Retinal pigment epithelial cell (primary cell): ENCODE results near the gene EGLN3.
"Not testable (repeated sequence)": the region's sequence is repeated elsewhere in the genome, so short reads cannot be mapped to it uniquely, and the experiment has no call there.

Experiments
- DNase-seq: peaks from one replicate; pipeline ENCODE4 v3.0.0-alpha.2; 2010; ENCODE audit warnings: low read depth
- H3K4me3 ChIP-seq: 2 replicates; pipeline ENCODE4 v1.5.1; 2011; ENCODE audit warnings: mild to moderate bottlenecking, low read length, control low read depth, moderate library complexity
- TF ChIP-seq, protein P1 (sequence below): conservative IDR thresholded peaks from 2 replicates; pipeline ENCODE4 v1.5.1; 2011; ENCODE audit warnings: low read depth, low read length, control low read depth, inconsistent platforms

EGLN3 gene

DNA sequence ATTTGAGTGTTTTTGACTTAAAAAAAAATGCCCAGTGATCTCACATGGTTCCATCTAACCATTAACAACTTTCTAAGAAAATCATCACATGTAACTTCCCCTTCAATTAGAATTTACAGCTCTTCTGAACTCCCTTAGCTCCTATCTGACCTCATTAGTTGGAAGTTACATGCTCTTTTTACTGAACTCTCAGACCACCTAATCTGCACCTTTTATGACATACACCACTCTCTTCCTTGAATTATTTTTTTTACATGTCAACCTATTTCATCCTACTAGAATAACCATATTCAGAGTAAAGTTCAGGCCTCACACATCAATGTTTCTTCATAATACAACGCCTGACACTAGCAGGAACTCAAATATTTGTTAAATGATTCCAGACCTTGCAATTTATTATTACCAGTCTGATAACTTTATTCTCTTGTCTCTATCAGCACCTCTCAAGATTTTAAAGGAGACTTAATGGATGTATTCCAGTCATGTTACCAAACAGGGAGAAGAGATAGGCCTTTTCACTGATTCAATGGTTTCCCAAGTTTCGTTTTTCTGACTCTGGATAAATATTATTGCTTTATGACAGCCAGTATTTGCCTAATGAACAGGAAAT is 21.0 kb downstream of the EGLN3 start:
- no peak for DNase-seq
- no peak overlapping the region for H3K4me3 ChIP-seq
- TF ChIP-seq, protein P1, sequence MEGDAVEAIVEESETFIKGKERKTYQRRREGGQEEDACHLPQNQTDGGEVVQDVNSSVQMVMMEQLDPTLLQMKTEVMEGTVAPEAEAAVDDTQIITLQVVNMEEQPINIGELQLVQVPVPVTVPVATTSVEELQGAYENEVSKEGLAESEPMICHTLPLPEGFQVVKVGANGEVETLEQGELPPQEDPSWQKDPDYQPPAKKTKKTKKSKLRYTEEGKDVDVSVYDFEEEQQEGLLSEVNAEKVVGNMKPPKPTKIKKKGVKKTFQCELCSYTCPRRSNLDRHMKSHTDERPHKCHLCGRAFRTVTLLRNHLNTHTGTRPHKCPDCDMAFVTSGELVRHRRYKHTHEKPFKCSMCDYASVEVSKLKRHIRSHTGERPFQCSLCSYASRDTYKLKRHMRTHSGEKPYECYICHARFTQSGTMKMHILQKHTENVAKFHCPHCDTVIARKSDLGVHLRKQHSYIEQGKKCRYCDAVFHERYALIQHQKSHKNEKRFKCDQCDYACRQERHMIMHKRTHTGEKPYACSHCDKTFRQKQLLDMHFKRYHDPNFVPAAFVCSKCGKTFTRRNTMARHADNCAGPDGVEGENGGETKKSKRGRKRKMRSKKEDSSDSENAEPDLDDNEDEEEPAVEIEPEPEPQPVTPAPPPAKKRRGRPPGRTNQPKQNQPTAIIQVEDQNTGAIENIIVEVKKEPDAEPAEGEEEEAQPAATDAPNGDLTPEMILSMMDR, result no peak

DNA sequence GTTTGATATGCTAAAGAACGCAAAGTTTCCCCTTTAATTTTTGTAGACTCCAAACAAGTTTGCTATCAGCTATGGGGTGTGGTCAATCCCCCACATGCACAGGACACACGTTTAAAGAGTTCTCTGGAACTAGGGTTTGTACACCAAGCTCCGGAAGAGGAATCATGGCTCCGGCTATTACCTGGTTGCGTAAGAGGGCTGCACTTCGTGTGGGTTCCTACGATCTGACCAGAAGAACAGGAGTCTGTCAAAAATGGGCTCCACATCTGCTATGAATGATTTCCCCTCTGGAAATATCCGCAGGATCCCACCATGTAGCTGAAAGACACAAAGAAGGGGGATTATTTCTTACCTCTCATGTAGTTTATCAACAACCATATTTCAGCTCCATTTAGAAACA is 22.0 kb downstream of the EGLN3 start:
- DNase-seq, result no peak
- H3K4me3 ChIP-seq, result no peak overlapping the region
- TF ChIP-seq, protein P1, result no peak

DNA sequence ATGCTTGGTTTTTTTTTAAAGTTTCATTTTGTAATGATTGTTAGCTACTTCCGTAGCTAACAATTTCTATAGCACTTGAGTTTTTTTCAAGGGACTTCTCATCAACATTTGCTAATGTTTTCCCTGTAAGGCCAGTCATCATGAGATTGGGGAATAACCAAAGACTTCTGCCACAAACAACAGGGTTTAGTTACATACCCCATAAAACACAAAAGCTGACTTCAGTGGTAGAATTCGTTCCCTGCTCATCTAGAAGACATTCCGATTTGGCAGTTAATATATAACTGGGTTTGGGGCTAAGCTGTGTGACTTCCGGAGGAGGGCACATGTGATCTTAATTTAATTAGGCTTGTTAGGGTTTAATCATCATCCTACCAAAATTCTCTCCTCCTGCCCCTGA is 22.9 kb downstream of the EGLN3 start:
- TF ChIP-seq, protein P1, result no peak
- no peak overlapping the region for H3K4me3 ChIP-seq
- DNase-seq, result no peak

DNA sequence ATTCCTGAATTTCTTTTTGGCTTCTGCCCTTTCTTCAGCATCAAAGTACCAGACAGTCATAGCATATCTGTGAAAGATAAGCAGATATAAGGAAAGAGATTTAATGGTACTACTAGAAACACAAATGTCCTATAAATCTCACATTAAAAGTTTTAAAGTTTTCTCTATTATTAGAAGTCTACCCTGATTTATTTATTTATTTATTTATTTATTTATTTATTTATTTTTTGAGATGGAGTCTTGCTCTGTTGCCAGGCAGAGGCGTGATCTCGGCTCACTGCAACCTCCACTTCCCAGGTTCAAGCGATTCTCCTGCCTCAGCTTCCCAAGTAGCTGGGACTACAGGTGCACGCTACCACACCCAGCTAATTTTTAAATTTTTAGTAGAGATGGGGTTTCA is 23.9 kb downstream of the EGLN3 start:
- not testable (repeated sequence) for H3K4me3 ChIP-seq, DNase-seq

DNA sequence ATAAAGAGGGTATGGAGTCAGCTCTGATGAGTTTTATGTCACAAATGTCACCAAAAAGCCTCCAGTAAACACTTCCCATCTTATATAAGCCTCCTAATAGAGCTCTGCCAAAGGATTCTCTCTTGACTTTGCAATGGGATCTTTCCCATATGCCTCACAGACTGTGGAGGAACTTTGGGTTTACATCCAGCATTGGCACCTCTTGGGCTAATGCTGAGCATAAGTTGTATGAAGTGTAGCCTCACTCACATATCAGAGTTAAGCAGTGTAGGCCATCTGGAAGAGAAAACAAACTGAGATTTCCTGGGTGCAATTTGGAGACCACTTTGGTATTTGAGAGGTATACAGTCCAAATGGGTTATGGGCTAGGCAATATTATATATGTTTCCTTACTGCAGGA is 24.9 kb downstream of the EGLN3 start:
- TF ChIP-seq, protein P1, result no peak
- H3K4me3 ChIP-seq, result no peak overlapping the region
- DNase-seq, result no peak

DNA sequence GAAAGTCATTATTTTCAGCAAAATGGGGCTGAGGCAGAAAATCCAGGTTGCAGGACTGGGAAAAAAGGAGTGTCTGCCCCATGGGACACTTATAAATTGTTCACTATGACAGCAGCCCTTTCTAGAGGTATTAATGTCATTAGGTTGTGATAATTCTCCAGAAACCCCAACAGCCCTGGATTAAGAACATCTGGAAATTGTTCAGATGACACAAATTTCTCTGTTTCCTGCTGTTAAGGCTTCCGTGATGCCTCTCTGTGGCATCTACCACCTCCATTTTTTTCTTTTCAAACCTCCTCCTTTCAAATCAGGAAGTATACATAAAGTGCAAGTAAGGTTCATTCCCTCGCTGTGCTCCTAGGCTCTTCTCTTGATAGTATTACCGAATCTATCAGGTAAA is 25.6 kb downstream of the EGLN3 start:
- TF ChIP-seq, protein P1, result no peak
- DNase-seq, result no peak
- H3K4me3 ChIP-seq, result no peak overlapping the region

DNA sequence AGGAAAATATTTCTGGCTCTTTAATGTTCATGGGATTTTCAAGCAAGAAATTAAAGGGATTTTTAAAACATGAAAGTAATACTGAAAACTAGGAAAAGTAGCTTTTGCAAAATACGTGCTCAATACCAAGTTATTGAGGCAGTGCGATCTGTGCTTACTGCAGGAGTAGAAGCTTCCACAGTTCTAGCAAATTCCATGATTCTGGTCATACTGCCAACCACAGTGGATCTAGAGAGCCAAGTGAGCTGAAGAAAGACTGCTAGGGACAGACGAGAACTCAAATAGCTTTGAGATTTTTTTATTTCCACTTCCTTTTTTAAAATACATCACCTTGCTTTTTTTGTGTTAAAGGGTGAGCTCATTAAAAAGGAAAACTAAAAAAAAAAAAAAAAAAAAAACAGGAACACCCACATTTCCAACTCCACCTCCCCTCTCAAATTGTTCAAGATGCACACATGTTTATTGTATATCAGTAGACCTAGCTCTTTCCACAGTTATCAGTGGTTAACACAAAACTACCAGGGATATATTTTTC is 26.2 kb downstream of the EGLN3 start:
- no peak for DNase-seq

More for the DNA sequence above, 26.2 kb downstream of the EGLN3 start:
- TF ChIP-seq, protein P1, result no peak
- H3K4me3 ChIP-seq, result no peak overlapping the region
